Stromal cell of bone marrow (primary cell): ENCODE results near the gene CHST15.

Source experiments
- DNase-seq: peaks from one replicate; pipeline ENCODE4 v3.0.0-alpha.2; 2012; ENCODE audit warnings: low read depth

The CHST15 gene

DNA sequence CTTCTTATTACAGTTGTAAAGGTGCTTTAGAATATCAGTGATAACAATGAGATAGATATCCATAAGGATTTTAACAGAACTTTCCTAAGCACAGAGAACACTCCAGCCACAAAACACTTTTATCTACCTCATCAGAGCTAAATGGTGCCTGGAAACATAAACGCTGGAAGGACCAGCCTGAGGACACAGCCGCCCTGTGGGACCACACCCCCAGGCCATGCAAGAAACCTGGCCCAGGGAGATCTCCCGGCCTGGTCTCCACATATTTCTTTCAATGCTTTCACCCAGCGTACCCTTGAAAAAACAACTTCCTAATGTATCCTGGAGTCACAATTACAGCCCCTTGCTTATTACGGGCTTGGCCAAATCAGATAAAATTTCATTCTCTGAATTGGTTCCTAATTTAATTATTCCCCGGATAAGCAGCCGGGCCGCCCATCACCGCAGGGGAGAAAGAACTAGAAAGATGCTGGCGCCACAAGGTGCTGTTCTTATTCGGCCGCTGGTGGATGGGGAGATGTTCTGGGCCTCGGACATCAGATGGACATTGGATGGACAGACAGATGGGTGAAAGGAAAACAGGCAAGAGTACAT is 11.8 kb downstream of the CHST15 start:
- DNase-seq = no peak

GRCh38 chr10:124079864-124080263 is 13.5 kb downstream of the CHST15 start:
- DNase-seq = no peak

- DNase-seq = no peak
Observed at GRCh38 chr10:124078714-124079113, 14.7 kb downstream of the CHST15 start.

GRCh38 chr10:124078028-124078427 is 15.4 kb downstream of the CHST15 start:
- DNase-seq = no peak

GRCh38 chr10:124077208-124077993 is 16.0 kb downstream of the CHST15 start:
- no peak for DNase-seq

GRCh38 chr10:124076148-124076733 is 17.2 kb downstream of the CHST15 start:
- DNase-seq = no peak

GRCh38 chr10:124075231-124075955 is 18.0 kb downstream of the CHST15 start:
- no peak for DNase-seq

- DNase-seq = no peak
Observed at GRCh38 chr10:124074501-124075109, 18.8 kb downstream of the CHST15 start.

DNA sequence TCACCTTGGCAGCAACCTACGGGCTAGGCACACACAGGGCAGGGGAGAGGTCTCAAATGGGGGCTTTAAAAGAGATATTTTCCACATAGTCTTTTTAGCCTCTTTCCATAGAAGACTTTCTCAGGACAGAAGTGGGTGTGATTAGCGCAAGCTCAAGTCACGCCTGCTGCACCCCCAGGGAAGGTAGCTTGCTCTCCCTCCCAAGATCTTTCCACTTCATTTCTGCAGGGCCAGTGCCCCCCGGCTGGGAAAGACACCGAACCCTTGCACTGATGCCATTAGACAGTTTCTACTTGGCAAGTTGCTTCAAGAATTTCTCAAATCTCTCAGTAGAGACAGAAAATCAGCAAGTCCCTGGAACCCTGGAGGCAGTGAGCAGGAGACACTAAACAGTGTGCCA is 19.4 kb downstream of the CHST15 start:
- no peak for DNase-seq

DNA sequence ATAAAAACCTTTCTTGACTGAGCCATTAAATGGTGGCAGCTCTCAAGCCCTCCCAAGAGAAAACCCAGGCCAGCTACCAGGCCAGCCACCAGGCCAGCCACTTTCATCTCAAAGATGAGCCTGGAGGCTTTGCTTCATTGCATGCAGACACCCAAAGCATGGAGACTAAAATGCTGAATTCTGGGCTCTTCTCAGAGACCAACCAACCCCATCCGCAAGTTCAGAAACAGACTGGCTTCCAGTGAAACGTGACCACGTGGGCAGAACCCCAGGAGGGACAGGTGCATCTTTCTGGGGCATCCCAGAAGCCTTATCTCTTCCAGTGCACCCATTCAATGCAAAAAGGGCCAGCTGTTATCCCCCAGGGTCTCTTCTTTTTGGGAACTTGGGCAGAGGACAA is 20.9 kb downstream of the CHST15 start:
- no peak for DNase-seq

- no peak for DNase-seq
Observed at GRCh38 chr10:124072106-124072505, 21.3 kb downstream of the CHST15 start.

DNA sequence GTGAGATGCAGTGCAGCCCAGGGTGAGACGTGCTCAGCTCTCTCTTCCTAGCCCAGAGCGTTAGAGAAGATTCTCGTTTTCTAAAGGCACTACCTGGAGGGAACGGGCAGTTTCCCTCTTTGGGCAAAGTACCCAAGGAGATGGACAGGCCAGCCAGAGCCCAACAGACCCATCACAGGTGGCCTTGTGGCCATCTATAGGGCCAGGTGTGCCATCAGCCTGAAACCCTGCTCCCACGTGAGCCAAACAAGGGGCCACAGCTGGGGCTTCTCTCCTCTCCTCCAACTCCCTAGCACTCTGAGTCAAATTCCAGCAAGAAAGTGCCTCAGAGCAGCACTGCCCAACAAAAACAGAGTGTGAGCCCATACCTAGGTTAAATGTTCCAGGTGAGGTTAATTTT is 22.3 kb downstream of the CHST15 start:
- DNase-seq = no peak

DNA sequence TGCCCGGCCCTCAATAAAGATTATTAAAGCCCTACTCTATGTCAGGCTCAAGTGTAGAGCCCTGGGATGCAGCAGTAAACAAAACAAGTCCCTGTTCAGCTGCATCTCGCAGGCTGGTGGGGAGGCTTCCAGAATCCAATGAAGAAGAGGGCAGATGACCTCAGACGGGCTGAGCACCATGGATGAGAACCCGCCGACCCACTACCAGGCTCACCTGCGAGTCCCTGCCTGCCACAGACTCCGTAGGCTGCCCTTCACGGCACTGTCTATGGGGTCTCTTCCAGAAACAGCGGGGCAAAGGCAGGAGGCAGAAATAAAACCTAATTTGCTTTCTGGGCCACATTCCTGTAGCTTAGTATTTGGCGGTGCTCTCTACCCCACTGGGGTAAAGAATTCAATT is 22.7 kb downstream of the CHST15 start:
- DNase-seq = no peak

GRCh38 chr10:124069341-124070264 is 23.8 kb downstream of the CHST15 start:
- DNase-seq = no peak

DNA sequence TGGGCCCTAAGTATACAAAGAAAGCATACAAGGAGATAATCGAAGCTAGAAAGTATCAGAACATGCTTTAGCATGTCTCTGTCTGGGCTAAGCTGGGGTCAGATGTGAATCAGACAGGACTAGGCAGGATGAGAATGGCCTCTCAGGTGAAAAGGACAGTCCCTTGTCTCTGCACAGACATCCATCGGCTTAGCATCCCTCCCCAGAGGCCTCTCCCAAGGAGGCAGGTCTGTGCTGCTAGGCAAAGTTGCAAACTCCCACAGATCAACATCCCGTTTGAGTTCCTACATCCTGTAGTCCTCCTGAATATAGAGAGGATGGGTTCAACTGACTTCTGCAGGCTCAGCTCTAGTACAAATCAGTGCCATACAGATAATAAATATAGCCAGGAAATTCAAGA is 24.5 kb downstream of the CHST15 start:
- DNase-seq = no peak

DNA sequence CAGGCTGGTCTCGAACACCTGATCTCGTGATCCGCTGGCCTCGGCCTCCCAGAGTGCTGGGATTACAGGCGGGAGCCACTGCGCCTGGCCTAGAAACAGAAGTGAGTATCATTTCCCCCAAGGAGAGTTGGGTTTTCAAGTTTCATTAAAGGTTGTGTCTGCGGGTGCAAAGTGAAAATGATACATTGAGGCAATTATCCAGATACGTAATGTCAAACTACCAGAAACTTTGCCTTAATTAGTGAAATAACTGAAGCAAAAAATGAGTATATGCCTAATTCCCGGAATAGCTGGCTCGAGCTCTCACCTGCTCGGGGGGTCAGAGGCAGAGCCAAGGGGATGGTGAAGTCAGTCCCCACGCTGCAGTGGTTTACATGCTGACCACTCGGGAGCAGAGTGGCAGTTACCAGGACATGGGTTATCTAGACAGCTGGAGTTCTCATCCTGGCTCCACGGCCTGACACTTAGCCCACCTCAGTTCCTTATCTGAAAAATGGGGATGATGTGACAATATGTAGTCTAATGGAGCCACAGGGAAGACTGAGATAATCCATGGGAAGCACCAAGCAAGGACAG is 25.5 kb downstream of the CHST15 start:
- no peak for DNase-seq

GRCh38 chr10:124066781-124067714 is 26.4 kb downstream of the CHST15 start:
- DNase-seq = no peak

DNA sequence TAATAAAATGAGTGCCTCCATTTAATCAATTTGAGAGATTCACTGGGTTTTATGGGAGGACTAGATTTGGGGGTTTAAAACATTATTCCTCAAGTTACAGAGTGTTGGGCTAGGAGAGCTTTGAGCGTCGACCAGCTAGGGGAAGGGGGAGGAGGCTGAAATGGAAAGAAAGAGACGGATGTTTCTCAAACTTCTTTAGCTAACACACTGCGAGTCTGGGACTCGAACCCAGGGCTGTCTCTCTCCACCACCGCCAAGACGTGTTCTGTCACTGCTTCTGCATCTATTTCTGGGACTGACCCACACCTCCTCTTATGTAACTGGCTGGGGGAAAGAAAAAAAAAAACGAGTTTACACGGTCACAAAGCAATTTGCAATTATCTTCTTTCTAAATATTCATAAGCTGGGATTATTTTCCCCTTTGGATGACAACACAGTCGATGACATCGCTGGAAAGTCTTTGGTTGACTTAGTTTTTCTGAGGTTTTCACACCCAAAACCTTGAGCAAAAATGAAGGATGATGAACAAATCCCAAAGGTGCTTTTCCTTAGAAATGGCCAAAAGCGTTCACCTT is 27.2 kb downstream of the CHST15 start:
- no peak for DNase-seq

- DNase-seq = no peak
Observed at GRCh38 chr10:124065382-124066125, 27.8 kb downstream of the CHST15 start.
